Hepatocyte (in vitro differentiated cells): ENCODE results near the gene CA11.

Experiments used
- EZH2 ChIP-seq: fragments of 200-600 bp; sonication (generic); IDR thresholded peaks from 2 replicates; pipeline ENCODE4 v1.6.1; 2016; ENCODE audit warnings: antibody characterized with exemption, mild to moderate bottlenecking, borderline replicate concordance
- TF ChIP-seq, protein P1 (sequence below): fragments of 200-600 bp; sonication (generic); IDR thresholded peaks from 2 replicates; pipeline ENCODE4 v1.5.1; 2016; ENCODE audit warnings: antibody characterized with exemption, mild to moderate bottlenecking; ENCODE audit not compliant: poor library complexity

DNA sequence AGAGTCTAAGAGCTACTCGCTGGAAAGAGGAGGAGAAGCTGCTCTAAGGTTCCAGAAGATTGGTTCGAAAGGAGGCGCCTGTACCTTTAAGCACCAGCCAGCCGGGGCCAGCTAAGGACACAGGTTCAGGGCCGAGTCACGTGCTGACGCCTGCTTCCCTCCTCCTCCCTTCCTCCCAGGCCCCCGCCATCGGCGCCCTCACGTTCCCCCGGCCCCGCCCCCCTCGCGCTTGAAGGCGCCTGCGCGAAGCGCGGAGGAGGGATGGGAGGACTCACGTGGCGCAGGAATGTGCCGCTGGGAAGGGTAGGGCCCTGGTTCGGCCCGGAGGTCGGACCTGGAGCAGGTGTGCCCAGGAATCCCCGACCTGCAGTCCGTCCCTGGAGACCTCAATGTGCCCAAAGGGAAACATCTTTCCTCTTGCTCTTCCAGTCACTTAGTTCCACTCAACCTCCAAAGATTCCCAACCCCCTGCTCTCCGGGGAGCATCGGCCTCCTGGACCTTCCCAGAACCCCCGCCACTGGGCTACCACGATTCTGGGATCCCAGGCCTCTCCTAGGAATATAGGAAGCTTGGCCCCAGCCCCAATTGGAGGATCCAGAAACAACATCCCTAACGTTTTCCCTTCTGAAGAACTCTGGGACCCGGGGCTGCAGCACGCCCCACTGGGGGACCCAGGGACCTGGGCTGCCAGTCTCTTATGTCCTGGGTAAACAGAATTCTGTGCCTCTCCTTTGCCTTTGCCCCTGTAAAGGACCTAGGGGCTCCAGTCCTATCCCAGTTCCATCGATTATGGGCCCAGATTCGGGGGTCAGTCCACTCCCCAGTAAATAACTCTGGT lies 11.3 kb downstream of the CA11 start:
- TF ChIP-seq, protein P1, sequence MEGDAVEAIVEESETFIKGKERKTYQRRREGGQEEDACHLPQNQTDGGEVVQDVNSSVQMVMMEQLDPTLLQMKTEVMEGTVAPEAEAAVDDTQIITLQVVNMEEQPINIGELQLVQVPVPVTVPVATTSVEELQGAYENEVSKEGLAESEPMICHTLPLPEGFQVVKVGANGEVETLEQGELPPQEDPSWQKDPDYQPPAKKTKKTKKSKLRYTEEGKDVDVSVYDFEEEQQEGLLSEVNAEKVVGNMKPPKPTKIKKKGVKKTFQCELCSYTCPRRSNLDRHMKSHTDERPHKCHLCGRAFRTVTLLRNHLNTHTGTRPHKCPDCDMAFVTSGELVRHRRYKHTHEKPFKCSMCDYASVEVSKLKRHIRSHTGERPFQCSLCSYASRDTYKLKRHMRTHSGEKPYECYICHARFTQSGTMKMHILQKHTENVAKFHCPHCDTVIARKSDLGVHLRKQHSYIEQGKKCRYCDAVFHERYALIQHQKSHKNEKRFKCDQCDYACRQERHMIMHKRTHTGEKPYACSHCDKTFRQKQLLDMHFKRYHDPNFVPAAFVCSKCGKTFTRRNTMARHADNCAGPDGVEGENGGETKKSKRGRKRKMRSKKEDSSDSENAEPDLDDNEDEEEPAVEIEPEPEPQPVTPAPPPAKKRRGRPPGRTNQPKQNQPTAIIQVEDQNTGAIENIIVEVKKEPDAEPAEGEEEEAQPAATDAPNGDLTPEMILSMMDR: no peak
- no peak for TF ChIP-seq EZH2
